ENCODE results near the gene GPR83.
"Not testable (repeated sequence)": the region's sequence is repeated elsewhere in the genome, so short reads cannot be mapped to it uniquely, and the experiment has no call there.

GPR83 gene

DNA sequence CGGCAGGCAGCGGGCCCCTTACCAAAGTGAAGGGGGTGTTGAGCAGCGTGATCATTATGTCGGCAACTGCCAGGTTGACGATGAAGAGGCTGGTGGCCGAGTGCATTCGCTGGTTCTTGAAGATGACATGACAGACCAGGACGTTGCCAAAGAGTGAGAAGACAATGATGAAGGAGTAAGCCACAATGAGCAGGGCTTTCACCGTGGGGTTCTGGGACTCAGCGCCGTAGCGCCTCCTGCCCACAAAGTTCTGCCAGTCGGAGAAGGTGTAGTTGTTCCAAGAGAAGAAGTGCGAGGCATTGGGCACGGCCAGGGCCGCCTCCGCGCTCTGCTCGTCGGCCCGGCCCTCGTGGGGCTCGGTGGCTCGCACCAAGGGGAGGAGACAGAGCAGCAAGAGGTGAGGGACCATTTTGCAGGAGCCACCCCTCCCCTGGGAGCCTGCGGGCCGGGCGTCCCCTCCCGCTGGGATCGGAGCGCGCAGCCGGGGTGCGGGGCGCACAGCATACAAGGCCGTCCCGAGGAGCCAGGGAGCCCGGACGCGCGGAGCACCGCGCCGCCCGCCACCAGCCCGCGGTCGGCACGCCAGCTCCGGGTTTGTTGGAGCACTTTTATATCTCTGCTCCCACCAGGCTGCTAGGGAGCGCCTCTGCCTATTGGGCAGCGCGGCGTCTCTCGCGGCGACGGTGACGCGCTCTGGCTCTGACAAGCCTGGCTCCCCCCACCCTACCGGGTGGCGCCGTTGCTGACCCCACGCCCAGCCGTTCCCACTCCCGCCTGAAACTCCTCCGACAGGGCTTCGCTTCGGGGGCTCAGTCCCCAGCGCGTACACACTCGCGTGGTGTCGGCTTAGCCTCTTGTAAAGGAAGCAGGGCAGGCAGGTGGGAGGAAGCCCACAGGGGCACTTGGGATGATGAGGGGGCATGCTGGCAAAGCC lies at the start of gene GPR83:
Gene GPR83, minus strand, starts transcription at position 581 of the 934 bp plus-strand sequence. Its CDS starts 172 bp downstream, at position 409.
- no peak for DNase-seq (ENCODE audit: low spot score)

DNA sequence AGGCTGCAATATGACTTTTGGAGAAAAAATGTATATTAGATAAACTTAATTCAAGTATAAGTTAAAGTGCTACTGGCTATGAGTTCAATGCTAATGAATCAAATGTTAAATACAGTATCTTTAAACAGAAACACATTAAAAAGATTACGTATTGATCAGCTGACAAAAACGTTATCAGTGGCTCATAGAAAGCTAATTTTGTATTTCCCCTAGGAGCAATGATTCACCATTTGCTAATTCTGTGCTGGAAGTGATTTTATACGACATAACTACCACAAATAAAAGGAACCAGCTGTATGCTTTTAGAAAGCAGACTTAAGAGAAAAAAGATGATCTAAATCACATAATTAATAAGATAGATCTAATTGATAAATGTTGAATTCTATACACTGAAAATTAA lies 48.8 kb upstream of the GPR83 start:
- DNase-seq (ENCODE audit: low spot score) = no peak

DNA sequence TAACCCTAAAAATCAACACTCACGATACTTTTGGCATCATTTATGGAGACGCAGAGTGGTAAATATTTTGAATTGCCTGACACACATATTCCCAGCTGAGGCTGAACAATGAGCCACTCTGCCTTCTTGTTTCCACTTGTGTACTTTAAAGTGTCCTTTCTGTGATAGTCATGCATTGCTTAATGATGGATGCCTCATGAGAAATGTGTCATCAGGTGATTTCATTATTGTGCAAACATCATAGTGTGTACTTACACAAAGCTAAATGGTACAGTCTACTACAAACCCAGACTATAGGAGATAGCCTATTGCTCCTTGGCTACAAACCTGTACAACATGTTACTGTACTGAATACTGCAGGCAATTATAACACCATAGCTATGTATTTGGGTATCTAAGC lies 48.2 kb upstream of the GPR83 start:
- no peak for DNase-seq (ENCODE audit: low spot score)

DNA sequence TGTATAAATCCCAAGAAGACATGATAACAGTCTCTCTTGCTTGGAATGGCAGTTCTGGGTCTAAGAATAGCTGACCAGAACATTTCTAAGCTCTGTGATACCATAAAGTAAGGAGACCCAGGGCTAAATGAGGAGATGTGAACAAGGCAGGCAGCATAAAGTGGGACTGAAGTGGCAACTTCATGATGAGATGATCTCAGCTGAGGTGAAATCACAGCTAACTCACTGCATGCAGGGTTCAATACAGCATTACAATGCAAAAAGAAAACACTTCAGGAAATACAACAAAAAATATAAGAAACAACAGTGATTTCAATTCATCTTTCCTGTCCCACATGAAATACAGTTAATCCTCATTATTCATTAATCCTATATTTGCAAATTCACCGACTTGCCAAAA lies 47.8 kb upstream of the GPR83 start:
- no peak for DNase-seq (ENCODE audit: low spot score)

DNA sequence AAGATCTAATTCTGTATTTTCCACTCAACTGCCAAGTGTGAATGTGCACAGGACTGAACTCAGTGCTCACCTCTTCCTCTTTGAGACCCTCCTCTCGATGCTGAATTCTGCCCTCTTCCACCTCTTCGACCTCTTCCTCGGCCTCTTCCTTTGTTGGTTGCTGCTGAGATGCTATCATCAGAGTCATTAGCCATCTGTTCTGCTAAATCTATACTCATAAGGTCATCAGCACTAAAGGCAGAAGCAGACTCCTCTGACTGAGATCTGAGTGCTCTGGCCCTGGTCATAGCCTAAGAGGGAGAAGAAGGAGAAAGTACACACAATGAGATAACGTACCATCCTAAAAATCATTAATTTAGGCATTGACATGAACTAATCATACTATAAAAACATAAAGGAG lies 45.9 kb upstream of the GPR83 start:
- no peak for DNase-seq (ENCODE audit: low spot score)

DNA sequence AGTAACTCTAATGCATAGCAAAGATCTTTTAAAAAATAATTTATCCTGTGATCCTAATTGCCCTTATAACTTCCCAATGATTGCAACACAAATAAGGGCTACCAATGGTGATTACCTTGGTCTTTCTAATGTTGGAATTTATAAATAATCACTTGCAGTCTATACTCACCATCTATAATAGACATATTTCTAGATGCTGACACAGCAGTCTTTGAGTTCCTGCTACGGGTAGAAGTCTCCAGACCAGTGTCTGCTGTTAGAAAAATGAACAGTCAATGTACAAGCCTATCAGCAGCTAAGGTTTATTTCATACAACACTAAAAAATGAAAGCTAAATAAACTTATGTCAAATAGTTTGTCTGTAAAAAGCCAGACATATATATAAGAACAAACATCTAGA lies 44.4 kb upstream of the GPR83 start:
- DNase-seq (ENCODE audit: low spot score) = no peak

DNA sequence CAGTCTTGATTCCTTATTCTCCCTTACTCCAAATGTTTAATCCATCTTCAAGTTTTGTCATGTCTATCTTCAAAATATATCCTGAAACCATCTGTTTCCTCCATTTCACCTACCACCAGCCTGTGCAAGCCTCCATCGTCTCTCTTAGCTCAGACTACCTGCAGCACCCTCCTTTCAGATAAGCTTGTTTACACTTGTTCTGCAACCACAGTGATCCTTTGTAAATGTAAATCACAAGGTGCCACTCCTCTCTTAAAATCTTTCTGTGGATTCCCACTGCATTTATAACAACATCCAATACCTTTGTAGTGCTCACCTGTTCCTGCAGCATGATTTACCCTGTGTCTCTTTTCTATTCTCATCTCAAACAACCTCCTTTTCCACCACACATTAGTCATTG lies 31.8 kb upstream of the GPR83 start:
- no peak for DNase-seq (ENCODE audit: low spot score)

DNA sequence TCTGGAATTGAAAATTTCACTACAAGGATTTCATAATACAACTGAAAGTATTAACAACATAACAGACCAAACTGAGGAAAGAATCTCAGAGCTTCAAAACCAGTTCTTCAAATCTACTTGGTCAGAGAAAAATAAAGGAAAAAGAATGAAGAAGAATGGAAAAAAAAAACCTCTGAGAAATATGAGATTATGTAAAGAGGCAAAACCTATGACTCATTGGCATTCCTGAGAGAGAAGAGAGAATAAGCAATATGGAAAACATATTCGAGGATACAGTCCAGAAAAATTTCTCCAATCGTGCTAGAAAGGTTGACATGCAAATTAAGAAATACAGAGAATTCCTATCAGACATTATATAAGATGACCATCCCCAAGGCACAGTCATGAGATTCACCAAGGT lies 23.4 kb upstream of the GPR83 start:
- no peak for DNase-seq (ENCODE audit: low spot score)

DNA sequence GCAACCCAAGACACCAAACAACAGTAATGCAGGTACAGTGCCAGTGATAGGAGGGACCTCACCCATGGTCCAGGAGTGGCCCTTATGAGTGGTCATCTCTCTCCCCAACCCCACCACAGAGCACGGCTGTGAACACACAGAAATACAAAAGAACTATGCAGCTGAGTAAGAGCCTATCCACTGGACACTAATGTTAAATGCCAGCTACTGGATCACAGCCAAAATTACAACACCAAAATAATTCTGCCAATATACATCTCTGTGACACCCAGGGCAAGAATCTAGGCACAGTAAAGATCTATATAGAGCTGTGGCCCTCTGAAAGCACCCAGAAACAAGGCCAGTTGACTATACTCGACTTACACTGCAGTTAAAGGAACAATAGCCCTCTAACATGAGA lies 22.8 kb upstream of the GPR83 start:
- DNase-seq (ENCODE audit: low spot score) = no peak

DNA sequence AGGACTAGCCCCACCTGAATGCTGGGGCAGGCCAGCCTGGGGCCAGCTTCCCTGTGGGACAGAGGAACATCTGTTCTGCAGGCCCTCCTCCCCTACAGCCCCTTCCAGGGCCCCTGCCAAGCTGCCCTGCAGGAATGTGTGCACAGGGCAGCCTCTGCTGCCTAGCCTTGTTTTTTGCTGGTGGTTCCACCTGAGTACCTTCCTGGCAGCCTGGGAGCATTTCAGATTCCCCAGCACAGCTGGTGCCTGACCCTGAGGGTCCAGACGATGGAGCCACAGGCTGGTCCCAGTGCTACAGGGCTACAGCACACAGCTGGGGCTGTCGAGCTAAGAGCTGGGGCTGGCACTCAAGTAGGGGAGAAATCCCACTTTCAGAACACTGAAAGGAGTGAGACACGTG lies 22.3 kb upstream of the GPR83 start:
- DNase-seq (ENCODE audit: low spot score) = no peak

DNA sequence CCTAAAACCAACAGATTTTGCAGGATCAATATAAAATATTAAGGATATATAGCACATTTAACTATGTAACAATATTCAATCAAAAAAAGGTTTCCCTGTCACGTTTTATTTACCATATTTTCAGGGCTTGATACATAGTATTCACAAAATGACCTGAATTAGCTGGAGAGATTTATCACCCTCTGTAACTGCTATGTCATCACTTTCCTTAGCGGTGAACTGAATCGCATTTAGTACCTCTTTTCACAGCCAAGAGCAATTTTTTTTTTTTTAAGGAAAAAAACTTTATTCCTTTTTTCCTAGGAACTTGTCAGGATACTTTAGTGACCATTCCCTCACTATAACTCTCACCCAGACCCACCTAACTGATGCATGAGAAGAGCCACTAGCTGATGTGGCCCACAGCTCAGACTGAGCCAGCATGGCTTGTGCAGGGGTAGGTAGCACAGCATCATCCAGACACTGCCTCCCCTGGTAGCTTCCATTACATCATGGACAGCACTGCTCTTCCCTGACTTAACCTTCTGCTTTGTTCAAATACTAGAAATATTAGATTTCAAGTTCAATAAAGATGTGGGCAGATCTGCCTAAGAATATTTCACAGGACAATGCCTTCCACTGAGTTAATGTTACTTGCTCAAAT lies 17.0 kb upstream of the GPR83 start:
- no peak for DNase-seq (ENCODE audit: low spot score)

DNA sequence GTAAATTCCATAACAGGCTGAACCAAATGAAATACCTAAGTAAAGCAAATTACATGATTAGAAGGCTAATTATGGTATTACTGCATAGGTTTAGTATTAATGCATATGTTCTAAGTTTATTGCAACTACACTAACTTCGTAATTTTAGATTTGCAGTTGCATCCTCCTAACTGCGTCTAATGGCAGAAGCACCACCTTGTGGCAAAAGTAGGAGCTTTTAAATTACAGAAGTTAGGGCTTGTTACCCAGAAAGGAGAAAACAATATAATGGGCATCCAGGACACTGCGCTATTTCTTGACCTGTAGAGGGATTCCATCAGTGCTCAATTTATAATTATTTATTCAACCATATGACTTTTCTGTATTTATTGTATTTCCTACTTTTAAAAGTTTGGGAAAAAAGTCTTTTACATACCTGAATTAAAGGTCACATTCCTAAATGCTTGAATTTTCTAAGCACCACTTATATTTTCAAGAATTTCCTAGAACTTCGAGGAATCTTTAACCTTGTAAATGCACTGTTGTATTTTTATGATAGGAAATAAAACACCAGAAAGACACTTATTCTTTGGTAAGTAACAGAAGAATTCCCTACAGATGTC lies 16.3 kb upstream of the GPR83 start:
- DNase-seq (ENCODE audit: low spot score) = peak; percentile 35

DNA sequence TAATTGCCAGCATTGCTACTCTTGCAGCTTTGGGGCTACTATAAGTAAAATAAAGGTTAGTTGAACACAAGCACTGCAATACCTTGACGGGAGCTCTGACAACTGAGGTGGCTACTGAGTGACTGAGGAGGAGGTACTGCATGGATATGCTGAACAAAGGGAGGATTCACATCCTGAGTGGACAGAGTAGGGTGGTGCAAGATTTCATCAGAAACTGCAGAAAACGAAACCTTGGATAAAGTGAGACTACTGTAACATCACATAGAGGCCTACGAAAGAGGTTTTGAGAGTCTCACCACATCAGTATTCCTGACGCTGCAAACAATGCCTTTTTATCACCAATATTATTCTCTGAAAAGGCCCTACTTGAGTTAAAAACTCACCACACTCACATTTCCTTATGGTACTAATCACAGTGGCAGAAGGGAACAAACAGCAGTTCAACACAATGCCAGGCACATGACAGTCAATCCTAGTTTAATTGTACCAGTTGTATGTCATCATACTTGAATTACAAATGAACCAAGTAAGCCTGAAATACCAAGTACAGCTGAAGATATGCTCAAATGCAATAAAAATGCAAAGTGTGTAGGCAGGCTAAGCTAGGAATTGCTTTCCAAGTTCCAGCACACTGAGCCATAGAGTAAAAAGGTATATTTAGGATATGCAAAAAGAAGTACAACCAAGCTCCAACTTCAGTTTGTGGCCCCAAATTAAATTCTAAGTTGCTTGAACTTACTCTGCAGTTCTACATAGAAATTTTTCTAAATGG lies 4.0 kb upstream of the GPR83 start:
- peak; percentile 39 for DNase-seq (ENCODE audit: low spot score)

DNA sequence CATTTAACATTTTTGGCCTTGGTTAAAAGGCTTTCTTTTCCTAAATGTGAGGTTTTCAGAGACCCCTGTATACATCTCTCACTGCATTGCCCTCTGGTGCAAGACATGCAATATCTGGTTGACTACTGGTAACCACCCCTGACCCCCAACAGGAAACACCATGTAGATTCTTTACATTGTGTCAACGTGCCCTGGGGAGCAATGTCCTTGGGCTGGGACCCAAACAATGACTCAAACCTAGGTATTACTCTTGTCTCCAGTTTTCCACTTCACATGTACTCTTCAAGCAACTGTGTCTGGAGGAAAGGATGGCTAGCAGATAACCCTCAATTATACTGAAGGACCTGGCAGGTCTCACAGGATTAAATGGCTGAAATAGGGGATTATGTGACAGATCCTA lies 1.1 kb upstream of the GPR83 start:
- DNase-seq (ENCODE audit: low spot score) = no peak

DNA sequence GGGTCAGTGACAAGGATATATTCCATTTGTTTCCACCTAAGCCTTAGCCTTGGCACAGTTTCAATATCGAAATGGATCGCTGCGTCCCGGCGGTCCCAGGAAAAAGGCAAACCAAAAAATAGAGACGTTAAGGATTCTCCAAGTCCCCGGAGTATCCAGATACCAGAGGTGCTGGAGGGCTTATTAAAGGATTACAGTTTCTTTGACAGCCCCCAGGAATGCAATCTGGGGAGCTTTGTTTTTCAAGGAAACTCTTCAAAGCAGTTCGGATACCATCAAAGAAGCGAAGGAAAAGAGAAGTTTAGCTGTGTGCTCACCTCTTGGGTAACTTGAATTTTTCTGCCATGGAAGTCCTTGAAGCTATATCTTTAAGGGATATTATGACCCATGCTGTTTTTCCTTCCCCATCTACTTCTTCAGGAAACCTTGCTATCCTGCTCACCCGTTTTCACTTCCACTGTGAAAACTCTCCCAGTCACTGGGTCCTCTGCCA lies 600 bp upstream of the GPR83 start:
- DNase-seq (ENCODE audit: low spot score) = no peak

DNA sequence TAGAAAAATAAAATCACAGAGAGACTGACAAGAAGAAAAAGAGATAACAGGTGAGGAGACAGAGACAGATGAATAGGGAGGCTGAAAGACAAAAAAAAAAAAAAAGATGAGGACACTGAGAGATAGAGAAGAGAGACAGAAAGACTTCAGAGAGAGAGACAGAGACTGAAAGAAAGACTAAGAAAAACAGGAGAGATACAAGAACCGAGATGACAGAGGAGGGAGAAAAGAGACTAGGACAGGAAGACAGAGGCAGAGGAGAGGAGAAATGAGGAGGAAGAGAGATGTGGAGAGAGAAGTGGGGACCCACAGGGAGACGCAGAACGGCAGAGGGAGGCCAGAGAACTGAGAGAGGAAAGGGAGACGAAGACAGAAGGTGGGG lies 771 bp downstream of the GPR83 start:
- DNase-seq (ENCODE audit: low spot score) = no peak

DNA sequence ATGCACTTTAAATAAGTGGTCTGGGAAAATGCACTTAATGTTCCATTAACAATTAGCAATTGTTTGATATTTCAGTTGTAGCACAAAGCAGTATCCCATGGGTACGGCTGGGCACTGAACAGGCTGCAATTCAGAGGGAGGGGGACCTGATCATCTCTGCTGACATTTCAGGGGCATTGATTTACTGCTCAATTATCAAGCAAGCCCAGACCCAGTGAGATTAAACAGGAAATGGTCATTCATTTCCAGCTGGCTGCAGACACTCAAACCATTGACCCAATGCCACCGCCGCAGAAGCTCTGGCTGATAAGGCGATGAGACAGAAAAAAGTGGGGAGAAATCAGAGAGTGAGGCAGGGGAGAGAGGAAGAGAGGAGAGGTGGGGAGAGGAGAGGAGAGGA lies 1.2 kb downstream of the GPR83 start:
- peak; percentile 50 for DNase-seq (ENCODE audit: low spot score)

DNA sequence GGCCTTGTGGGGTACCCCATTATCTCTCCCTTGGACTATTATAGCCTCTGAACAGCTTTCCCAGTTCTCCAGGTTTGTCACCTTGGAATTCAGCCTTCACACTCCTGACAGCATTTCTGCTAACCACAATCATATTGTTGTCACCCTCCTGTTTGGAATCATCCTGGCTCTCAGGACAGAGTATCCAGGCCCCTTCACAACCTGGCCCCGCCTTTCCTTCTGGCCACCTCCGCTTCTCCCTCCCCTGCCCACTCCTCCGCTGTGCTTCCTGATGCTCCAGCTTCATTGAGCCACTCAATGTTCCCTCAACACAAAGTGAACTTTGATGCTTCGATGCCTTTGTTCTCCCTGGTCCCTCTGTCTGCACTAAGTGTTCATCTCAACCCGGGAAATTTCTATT lies 3.1 kb downstream of the GPR83 start:
- DNase-seq (ENCODE audit: low spot score) = no peak

DNA sequence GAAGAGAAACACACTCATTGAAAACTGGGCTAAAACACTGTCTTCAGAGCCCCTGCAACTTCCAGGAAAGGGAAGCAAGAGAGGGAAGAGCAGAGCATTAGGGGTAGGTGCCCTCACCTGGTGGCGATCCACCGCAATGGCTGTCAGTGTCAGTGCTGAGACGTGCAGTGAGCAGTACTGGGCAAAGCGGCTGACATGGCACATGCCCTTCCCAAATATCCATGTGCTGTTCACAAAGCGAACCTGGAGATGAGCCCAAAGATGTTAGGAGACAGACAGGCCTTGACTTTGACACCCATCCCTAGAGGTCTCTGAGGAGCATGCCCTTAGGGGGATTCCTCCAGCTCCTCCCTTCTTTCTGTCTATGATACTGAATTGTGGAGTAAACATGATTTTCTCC lies 4.9 kb downstream of the GPR83 start:
- no peak for DNase-seq (ENCODE audit: low spot score)

DNA sequence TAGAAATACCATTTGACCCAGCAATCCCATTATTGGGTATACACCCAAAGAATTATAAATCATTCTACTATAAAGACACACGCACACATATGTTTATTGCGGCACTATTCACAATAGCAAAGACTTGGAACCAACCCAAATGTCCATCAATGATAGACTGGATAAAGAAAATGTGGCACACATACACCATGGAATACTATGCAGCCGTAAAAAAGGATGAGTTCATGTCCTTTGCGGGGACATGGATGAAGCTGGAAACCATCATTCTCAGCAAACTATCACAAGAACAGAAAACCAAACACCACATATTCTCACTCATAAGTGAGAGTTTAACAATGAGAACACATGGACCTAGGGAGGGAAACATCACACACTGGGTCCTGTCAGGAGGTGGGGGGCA lies 9.3 kb downstream of the GPR83 start:
- DNase-seq (ENCODE audit: low spot score) = not testable (repeated sequence)

DNA sequence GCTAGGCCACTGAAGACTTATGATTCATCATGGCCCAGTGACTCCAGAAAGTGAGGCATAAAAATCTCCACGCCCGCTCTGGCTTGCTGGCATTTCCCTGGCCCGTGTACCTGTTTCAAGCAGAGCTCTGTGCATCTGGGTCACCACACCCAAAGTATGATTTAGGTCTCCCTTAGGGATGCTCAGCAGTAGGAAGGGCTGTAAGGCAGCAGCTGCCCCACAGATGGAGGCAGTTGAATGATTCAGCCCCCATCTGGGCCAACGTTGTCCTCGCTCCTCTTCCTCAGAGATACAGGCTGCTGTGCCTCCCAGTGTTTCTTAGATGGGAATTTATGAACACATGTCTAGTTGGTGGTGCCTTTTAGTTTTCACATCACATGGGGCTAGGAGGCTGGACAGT lies 21.6 kb downstream of the GPR83 start:
- DNase-seq (ENCODE audit: low spot score) = no peak

DNA sequence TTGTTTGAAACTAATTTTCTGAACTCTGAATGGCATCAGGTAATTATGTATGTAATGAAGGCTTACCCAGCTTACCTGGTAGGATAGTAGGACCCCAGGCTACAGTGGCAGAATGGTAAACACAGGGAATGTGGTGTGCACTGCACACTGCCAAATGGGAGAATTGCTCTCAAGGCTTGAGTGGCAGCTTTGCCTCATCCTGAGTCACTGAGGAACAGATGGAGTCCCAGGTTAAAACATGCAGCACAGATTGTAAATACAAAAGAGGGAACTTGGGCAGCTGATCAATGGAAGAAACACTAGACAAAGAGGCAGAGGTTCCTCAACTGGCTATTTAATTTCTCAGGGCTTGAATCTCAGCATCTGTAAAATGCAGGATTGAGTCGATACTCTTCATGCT lies 24.4 kb downstream of the GPR83 start:
- no peak for DNase-seq (ENCODE audit: low spot score)

All from COLO829 (cell line).